WI38 (cell line): ENCODE measurements around the gene RAB40C.

ENCODE experiments used
- H3K4me3 ChIP-seq: 2 replicates; pipeline ENCODE4 v1.5.1; 2011; ENCODE audit warnings: low read depth, mild to moderate bottlenecking, control low read depth, low read length
- CTCF ChIP-seq: IDR thresholded peaks from 2 replicates; pipeline ENCODE4 v1.5.1; 2012; ENCODE audit warnings: low read depth, mild to moderate bottlenecking, control low read depth, low read length

The RAB40C gene

GRCh38 chr16:572865-573650, 16.8 kb upstream of the RAB40C start:
- H3K4me3 ChIP-seq = no peak overlapping the region

GRCh38 chr16:574021-574760, 15.7 kb upstream of the RAB40C start:
- TF ChIP-seq CTCF = no peak
- no peak overlapping the region for H3K4me3 ChIP-seq

More at GRCh38 chr16:572865-573650, 16.8 kb upstream of the RAB40C start:
- TF ChIP-seq CTCF = no peak

GRCh38 chr16:575354-576196, 14.3 kb upstream of the RAB40C start:
- TF ChIP-seq CTCF = no peak
- H3K4me3 ChIP-seq = no peak overlapping the region

- H3K4me3 ChIP-seq = no peak overlapping the region
- TF ChIP-seq CTCF = no peak
These were observed 13.6 kb upstream of the RAB40C start for GRCh38 chr16:576197-576822.

GRCh38 chr16:576823-577201, 13.1 kb upstream of the RAB40C start:
- TF ChIP-seq CTCF = no peak
- no peak overlapping the region for H3K4me3 ChIP-seq

- no peak overlapping the region for H3K4me3 ChIP-seq
- TF ChIP-seq CTCF = no peak
These were observed 12.1 kb upstream of the RAB40C start for GRCh38 chr16:577796-578195.
